HG02938 (cell line): ENCODE data around the gene RAD51B.
"Not testable (repeated sequence)": the region's sequence is repeated elsewhere in the genome, so short reads cannot be mapped to it uniquely, and the experiment has no call there.

Experiments used
- ATAC-seq: cut with Tn5 transposase; IDR thresholded peaks from one replicate; pipeline ENCODE4 v1.9.1; 2021; ENCODE audit warnings: mild to moderate bottlenecking, moderate library complexity; ENCODE audit not compliant: unreplicated experiment

Gene RAD51B

DNA sequence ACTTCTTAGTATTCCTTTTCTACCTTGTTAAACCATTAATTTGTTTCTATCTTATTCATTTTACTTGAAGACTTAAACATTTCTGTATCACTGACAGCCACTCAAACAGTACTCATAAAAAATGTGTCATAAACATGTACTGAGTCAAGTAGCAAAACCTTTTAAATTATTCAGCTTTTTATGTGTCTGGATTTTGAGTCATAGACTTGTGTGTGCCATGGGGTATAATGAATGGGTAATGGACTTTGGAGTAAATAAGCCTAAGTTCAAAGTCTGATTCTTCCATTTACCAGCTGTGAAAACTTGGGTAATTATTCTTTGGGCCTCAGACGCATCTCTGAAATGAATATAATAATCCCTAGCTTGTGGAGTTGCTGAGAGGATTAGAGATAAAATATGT, 199.0 kb downstream of the RAD51B start:
- ATAC-seq: no peak

DNA sequence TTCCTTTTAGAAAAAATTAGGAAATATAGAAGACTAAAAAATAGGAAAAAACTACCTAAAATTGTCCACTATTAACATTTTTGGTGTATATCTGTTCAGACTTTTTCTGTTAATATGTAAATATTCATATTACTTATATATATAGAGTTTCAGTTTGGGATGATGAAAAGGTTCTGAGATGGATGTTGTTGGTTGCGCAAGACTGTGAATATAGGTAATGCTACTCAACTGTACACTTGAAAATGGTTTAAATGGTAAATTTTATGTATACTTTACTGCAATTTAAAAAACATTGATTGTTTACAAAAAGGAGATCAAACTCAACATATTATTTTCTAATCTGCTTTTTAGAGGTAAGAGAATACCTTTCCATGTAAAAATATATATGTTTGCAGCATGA, 200.9 kb downstream of the RAD51B start:
- ATAC-seq: no peak

DNA sequence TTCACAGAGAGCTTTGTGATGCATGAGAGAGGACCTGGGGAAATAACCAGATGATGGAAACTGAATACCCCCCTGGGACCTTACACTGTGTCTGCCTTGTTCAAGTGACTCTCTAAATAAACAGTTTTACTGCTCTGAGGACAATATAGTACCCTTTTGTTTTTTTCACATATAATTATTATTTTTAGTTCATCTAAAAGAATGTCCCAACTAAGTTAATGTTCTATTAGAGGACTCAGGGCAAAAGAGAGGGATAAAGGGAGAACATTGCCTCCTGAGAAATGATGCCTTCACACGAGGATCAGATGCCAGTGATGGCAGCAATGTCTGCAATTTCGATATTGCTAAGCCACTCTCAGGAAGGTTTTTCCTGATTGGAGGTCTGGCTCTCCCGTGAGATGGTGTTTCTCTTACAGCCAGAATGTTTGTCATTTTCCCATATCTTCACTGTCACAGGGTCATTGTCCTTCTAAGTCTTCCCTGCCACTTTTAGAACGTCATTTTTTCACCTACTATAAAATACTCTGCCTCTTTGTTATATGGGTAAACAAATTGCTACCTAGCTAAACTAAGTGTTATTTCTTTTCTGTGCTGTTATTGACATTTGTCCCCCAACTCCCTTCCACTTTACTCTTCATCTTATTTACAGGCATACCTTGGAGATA, 201.6 kb downstream of the RAD51B start:
- ATAC-seq: no peak

- no peak for ATAC-seq
Measured at GRCh38 chr14:68027276-68027675, 207.7 kb downstream of the RAD51B start.

GRCh38 chr14:68028075-68028474, 208.5 kb downstream of the RAD51B start:
- ATAC-seq: no peak

DNA sequence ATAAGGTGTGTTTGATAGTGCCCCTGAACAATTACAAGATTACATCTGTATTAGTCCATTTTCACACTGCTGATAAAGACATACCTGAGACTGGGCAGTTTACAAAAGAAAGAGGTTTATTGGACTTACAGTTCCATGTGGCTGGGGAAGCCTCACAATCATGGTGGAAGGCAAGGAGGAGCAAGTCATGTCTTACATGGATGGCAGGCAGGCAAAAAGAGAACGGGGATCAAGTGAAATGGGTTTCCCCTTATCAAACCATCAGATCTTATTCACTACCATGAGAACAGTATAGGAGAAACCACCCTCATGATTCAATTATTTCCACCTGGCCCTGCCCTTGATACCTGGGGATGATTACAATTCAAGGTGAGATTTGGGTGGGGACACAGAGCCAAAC, 211.4 kb downstream of the RAD51B start:
- not testable (repeated sequence) for ATAC-seq

- ATAC-seq: no peak
Measured at GRCh38 chr14:68032154-68032553, 212.6 kb downstream of the RAD51B start.

GRCh38 chr14:68033336-68033932, 213.9 kb downstream of the RAD51B start:
- no peak for ATAC-seq

DNA sequence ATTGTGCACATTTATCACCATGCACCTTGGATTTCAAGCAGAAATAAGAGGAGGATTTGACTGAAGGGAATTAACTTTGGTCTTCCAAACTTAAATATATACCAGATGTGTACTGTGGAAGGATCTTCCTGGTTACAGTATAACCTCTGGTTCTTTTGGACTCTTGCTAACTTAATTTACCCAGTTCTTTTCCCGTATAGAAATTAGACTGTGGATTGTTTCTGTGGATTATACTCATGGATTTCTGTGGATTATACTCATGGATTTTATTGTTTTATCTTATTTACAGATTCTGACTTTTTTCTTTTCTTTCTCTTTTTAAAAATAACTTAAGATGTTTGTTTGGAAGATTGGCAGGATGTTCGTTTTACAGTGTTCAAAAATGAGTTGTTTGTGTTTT, 215.3 kb downstream of the RAD51B start:
- ATAC-seq: no peak

GRCh38 chr14:68036202-68036601, 216.6 kb downstream of the RAD51B start:
- ATAC-seq: no peak

DNA sequence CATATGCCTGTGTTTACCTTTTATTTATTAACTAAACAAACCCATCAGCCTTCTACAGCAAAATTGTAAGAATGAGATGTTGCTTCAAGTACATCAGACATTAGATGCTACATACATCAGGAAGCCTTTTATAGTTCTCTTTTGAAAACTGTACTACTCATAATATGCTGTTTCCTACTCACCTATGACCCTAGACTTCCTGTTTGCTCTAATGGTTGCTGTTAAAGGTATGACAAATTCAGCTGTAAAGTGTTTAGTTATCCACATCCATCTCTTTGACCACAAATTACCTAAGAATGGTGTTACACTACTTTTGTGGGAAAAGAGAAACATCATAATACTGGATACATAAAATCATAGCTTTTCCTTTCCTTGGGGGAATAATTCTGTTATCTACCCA, 220.0 kb downstream of the RAD51B start:
- no peak for ATAC-seq

GRCh38 chr14:68040633-68041369, 221.2 kb downstream of the RAD51B start:
- no peak for ATAC-seq

- ATAC-seq: no peak
Measured at GRCh38 chr14:68041876-68042354, 222.3 kb downstream of the RAD51B start.

GRCh38 chr14:68042586-68043210, 223.1 kb downstream of the RAD51B start:
- ATAC-seq: no peak

- no peak for ATAC-seq
Measured at GRCh38 chr14:68043752-68044151, 224.2 kb downstream of the RAD51B start.

DNA sequence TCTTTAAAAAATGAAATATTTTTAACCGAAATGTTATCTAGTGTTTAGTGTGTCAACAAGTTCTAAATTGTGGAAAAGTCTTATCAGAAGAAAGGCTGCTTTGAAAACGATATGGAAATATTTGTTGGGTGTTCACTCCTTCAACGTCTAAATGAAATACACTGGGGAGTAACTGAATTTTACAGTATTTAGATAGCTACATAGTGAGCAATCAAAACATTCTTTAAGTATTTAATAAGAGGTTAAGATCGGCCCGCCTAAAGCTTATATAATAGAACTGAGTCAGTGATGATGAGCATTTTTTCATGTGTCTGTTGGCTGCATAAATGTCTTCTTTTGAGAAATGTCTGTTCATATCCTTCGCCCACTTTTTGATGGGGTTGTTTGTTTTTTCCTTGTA, 228.3 kb downstream of the RAD51B start:
- no peak for ATAC-seq

- ATAC-seq: not testable (repeated sequence)
Measured at GRCh38 chr14:68048815-68049214, 229.2 kb downstream of the RAD51B start.

GRCh38 chr14:68050177-68050576, 230.6 kb downstream of the RAD51B start:
- no peak for ATAC-seq

DNA sequence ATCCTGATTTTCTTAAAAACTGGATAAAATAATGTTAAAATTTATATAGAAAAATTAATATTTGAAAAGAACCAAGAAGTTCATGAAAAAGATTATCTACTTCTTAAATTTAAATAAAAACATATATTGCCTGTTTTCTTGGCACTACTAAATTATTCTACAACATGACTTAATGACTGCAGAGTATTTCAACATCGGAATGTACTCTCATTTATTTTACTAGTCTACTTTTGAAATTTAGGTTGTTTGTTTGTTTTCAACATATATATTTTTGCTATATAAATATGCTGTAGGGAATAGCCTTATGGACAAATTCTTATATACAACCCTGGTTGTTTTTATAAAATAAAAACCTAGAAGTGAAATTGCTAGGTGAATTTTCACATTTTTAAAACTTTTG, 231.6 kb downstream of the RAD51B start:
- ATAC-seq: no peak

DNA sequence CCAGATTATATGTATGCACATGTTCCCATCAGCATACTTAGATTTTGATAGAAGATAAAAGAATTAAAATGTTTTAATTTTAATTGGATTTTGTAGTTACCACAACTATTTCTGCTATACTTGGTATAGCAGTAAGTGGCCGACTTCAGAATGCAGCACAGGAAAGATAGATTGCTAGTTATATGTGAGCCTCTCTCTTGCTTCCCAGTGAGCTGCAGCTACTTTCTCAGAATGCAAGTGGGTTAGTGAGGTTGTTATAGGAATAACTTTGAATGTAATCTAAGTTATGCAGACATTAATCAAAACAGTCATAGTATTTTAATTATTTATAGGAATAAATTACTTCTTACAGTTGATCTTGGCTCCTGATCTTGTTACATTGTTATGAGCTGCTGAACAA, 240.6 kb downstream of the RAD51B start:
- ATAC-seq: no peak

DNA sequence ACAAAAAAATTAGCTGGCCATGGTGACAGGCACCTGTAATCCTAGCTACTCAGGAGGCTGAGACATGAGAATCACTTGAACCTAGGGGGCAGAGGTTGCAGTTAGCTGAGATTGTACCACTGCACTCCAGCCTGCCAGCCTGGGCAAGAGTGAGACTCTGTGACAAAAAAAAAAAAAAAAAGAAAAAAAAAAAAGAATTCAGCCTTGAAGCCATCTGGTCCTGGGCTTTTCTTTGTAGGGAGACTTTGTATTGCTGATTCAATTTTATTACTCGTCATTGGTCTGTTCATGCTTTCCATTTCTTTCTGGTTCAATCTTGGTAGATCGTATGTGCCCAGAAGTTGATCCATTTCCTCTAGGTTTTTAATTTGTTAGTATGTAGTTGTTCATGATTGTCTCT, 243.1 kb downstream of the RAD51B start:
- no peak for ATAC-seq

GRCh38 chr14:68065322-68065721, 245.7 kb downstream of the RAD51B start:
- no peak for ATAC-seq
